Activated T-helper 1 cell treated with anti-CD3 and anti-CD28 coated beads, Interleukin-12 subunit alpha, Interleukin-12 subunit beta, Interleukin-2, Interleukin-4 antibody, amounts not matched to agents 30 ng/mL and 10 ng/mL and 1 ng/mL, durations not matched to agents 14 hours and 24 hours and 36 hours (primary cell): ENCODE data around the gene MAFG. TPM values are rescaled to one million over a fixed set of nuclear protein-coding genes. Genes with fewer than 3 reads are reported as not detected.
"Not testable (repeated sequence)": the region's sequence is repeated elsewhere in the genome, so short reads cannot be mapped to it uniquely, and the experiment has no call there.

ENCODE experiments used
- DNase-seq: peaks from one replicate; pipeline ENCODE4 v3.0.0; 2021; ENCODE audit warnings: low spot score
- H3K27ac Mint-ChIP-seq: one replicate; pipeline ENCODE4 v1.8.0; 2021; ENCODE audit warnings: mild to moderate bottlenecking, mixed read lengths
- H3K27me3 Mint-ChIP-seq: one replicate; pipeline ENCODE4 v1.8.0; 2022; ENCODE audit warnings: mild to moderate bottlenecking, moderate library complexity, mixed read lengths; ENCODE audit not compliant: insufficient read depth
- H3K36me3 Mint-ChIP-seq: one replicate; pipeline ENCODE4 v1.8.0; 2021; ENCODE audit warnings: low read depth, mixed read lengths
- H3K4me1 Mint-ChIP-seq: one replicate; pipeline ENCODE4 v1.8.0; 2021; ENCODE audit warnings: low read depth, mixed read lengths
- H3K4me3 Mint-ChIP-seq: one replicate; pipeline ENCODE4 v1.8.0; 2021; ENCODE audit warnings: mild to moderate bottlenecking, moderate library complexity, mixed read lengths
- H3K9me3 Mint-ChIP-seq: one replicate; pipeline ENCODE4 v1.8.0; 2021; ENCODE audit warnings: mixed read lengths
- intact Hi-C: fragments of 100-400 bp; cut with micrococcal nuclease; formaldehyde crosslinking; loops from one replicate; pipeline ENCODE4 v1.15.1; 2024
- total RNA-seq: library from RNA; stranded (reverse); gene quantifications from 2 replicates; pipeline ENCODE4 v1.2.3, GENCODE V29; 2022

Gene MAFG
- total RNA-seq, 1 donor from 2014 or later = 33.8 TPM

DNA sequence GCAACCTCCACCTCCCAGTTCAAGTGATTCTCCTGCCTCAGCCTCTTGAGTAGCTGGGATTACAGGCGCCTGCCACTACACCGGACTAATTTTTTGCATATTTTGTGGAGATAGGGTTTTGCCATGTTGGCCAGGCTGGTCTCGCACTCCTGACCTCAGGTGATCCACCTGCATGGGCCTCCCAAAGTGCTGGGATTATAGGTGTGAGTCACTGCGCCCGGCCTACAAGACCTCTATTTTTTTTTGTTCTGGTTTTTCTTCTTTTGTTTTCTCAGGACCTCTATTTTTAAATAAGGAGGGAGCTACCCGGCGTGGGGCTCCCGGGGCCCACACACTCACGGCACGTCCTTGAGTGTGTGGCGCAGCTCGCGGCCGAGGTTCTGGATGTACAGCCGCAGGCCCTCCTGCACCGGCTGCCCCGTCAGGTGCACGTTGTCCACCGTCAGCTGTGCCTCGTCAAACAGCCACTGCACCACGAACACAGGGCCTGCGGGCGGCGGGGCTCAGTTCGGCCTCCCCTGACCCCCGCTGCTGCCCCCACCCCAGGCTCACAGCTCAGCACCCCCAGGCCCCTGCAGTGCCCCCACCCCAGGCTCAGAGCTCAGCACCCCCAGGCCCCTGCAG lies 27.6 kb upstream of the MAFG start:
- H3K27ac Mint-ChIP-seq = no peak overlapping the region
- H3K4me3 Mint-ChIP-seq = no peak overlapping the region
- no peaks in the 10 kb centered on the region for H3K9me3 Mint-ChIP-seq
- peaks cover 25% of the 10 kb centered on the region for H3K27me3 Mint-ChIP-seq
- DNase-seq = no peak
- no peaks in the 10 kb centered on the region for H3K4me1 Mint-ChIP-seq
- no peaks in the 10 kb centered on the region for H3K36me3 Mint-ChIP-seq
- intact Hi-C loops = no loop called here

GRCh38 chr17:81954131-81955057 lies 26.9 kb upstream of the MAFG start:
- intact Hi-C loops = no loop called here
- Mint-ChIP-seq H3K27me3 (peaks cover 25% of the 10 kb centered on the region), H3K36me3 (no peaks in the 10 kb centered on the region), H3K4me1 (no peaks in the 10 kb centered on the region), H3K4me3 (no peak overlapping the region), H3K27ac (no peak overlapping the region), H3K9me3 (no peaks in the 10 kb centered on the region)
- no peak for DNase-seq

DNA sequence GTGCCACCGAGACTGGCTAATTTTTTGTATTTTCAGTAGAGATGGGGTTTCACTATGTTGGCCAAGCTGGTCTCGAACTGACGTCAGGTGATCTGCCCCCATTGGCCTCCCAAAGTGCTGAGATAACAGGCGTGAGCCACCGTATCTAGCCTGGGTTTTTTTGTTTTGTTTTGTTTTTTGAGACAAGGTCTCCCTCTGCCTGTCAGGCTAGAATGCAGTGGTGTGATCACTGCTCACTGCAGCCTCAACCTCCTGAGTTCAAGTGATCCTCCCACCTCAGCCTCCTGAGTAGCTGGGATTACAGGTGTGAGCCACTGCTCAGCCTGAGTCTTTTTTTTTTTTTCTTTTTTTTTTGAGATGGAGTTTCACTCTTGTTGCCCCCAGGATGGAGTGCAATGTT lies 25.9 kb upstream of the MAFG start:
- DNase-seq, intact Hi-C loops, H3K36me3 Mint-ChIP-seq, H3K27ac Mint-ChIP-seq, H3K4me1 Mint-ChIP-seq, H3K4me3 Mint-ChIP-seq, H3K9me3 Mint-ChIP-seq: not testable (repeated sequence)
- H3K27me3 Mint-ChIP-seq = peaks cover 18% of the 10 kb centered on the region

- H3K9me3 Mint-ChIP-seq = no peaks in the 10 kb centered on the region
- DNase-seq = no peak
- peaks cover 13% of the 10 kb centered on the region for H3K27me3 Mint-ChIP-seq
- H3K4me1 Mint-ChIP-seq = no peaks in the 10 kb centered on the region
- H3K36me3 Mint-ChIP-seq = no peaks in the 10 kb centered on the region
- no peak overlapping the region for H3K4me3 Mint-ChIP-seq
- no peak overlapping the region for H3K27ac Mint-ChIP-seq
- intact Hi-C loops = no loop called here
Observed at GRCh38 chr17:81952792-81953228, 25.3 kb upstream of the MAFG start.

DNA sequence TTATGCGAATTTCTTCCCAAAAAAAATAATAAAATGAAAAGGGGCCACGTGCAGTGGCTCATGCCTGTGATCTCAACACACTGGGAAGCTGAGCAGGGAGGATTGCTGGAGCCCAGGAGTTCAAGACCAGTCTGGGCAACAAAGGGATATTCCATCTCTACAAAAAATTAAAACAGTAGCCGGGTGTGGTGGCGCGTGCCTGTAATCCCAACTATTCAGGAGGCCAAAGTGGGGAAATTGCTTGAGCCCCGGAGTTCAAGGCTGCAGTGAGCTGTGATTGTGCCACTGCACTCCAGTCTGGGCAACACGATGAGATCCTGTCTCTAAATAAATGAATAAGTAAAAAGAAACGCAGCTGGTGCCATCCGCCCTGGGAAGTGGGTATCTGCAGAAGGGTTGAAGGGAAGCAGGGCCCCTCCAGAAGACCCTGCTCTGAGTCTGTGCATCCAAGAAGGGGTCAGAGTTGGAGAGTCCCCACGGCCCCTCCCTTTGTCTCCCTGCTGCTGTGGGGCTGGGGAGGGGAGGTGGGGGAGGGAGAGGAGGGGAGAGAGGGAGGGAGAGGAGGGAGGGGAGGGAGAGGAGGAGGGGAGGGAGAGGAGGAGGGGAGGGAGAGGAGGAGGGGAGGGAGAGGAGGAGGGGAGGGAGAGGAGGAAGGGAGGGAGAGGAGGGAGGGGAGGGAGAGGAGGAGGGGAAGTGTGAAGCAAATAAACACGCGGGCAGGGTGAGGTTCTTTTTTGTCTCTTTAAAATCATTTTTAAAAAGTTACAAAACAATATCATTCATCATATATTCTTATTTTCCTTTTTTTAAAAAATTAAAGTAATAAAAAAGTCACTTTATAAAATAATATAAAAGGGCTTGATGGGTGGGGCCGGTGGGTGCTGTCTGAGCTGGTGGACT lies 24.5 kb upstream of the MAFG start:
- Mint-ChIP-seq H3K27ac (no peak overlapping the region), H3K9me3 (no peaks in the 10 kb centered on the region), H3K27me3 (peaks cover 7% of the 10 kb centered on the region), H3K4me3 (no peak overlapping the region), H3K36me3 (no peaks in the 10 kb centered on the region), H3K4me1 (no peaks in the 10 kb centered on the region)
- no peak for DNase-seq
- intact Hi-C loops = no loop called here

DNA sequence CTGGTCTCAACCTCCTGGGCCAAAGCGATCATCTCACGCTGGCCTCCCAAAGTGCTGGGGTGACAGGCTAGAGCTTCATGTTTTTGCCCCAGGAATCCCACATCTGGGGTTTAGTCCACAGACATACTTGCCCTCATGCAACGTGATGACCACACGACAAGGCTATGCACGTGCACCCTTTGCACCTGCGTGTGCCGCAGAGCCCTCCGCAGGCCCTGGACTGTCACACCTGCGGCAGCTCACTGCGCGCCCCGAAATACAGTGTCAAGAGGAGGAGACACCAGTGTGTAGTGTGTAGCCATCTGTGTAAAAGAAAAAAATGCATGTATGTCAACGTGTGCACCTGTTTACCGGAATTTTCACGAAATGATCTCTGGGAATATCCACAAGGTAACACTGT lies 23.0 kb upstream of the MAFG start:
- no peaks in the 10 kb centered on the region for H3K4me1 Mint-ChIP-seq
- no peaks in the 10 kb centered on the region for H3K9me3 Mint-ChIP-seq
- H3K4me3 Mint-ChIP-seq = no peak overlapping the region
- peaks cover 10% of the 10 kb centered on the region for H3K27me3 Mint-ChIP-seq
- no peak overlapping the region for H3K27ac Mint-ChIP-seq
- intact Hi-C loops = no loop called here
- no peaks in the 10 kb centered on the region for H3K36me3 Mint-ChIP-seq
- DNase-seq = no peak

GRCh38 chr17:81948635-81949378 lies 21.3 kb upstream of the MAFG start:
- DNase-seq = no peak
- Mint-ChIP-seq H3K36me3 (no peaks in the 10 kb centered on the region), H3K27ac (no peak overlapping the region), H3K4me3 (no peak overlapping the region), H3K27me3 (peaks cover 12% of the 10 kb centered on the region), H3K9me3 (no peaks in the 10 kb centered on the region), H3K4me1 (no peaks in the 10 kb centered on the region)
- intact Hi-C loops = no loop called here

DNA sequence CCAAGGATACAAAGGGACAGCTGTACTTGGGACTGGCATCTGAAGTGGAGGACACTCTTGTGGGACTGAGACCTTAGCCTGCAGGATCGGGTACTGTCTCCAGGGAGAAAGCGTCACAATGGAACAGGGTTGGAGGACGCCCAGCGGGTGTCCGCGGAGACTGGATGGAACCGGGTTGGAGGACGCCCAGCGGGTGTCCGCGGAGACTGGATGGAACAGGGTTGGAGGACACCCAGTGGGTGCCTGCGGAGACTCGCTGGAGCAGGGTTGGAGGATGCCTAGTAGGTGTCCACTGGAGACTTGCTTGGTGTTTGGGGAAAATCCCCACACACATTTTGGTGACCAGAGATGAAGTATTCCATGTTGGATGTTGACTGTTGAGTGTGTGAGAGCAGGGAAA lies 19.7 kb upstream of the MAFG start, which contains the start of gene MYADML2:
Gene MYADML2, minus strand, starts transcription at position 45 of the 400 bp plus-strand sequence. CDS start 5,492 bp downstream, outside the sequence.
- H3K4me1 Mint-ChIP-seq = no peaks in the 10 kb centered on the region
- no peaks in the 10 kb centered on the region for H3K36me3 Mint-ChIP-seq
- no peak within 1 kb of the TSS for H3K4me3 Mint-ChIP-seq
- intact Hi-C loops = no loop called here
- peaks cover 12% of the 10 kb centered on the region for H3K27me3 Mint-ChIP-seq
- no peak within 1 kb of the TSS for H3K27ac Mint-ChIP-seq
- H3K9me3 Mint-ChIP-seq = no peaks in the 10 kb centered on the region
- DNase-seq = no peak

GRCh38 chr17:81944858-81945257 lies 17.3 kb upstream of the MAFG start:
- intact Hi-C loops = no loop called here
- H3K36me3 Mint-ChIP-seq = no peaks in the 10 kb centered on the region
- no peaks in the 10 kb centered on the region for H3K4me1 Mint-ChIP-seq
- no peaks in the 10 kb centered on the region for H3K9me3 Mint-ChIP-seq
- no peak for DNase-seq
- H3K27ac Mint-ChIP-seq = no peak overlapping the region
- no peak overlapping the region for H3K4me3 Mint-ChIP-seq
- H3K27me3 Mint-ChIP-seq = peaks cover 8% of the 10 kb centered on the region

GRCh38 chr17:81942167-81942553 lies 14.6 kb upstream of the MAFG start:
- Mint-ChIP-seq H3K36me3 (no peaks in the 10 kb centered on the region), H3K4me3 (no peak overlapping the region), H3K4me1 (peaks cover 5% of the 10 kb centered on the region), H3K9me3 (no peaks in the 10 kb centered on the region), H3K27ac (no peak overlapping the region), H3K27me3 (peaks cover 8% of the 10 kb centered on the region)
- intact Hi-C loops = no loop called here
- no peak for DNase-seq

DNA sequence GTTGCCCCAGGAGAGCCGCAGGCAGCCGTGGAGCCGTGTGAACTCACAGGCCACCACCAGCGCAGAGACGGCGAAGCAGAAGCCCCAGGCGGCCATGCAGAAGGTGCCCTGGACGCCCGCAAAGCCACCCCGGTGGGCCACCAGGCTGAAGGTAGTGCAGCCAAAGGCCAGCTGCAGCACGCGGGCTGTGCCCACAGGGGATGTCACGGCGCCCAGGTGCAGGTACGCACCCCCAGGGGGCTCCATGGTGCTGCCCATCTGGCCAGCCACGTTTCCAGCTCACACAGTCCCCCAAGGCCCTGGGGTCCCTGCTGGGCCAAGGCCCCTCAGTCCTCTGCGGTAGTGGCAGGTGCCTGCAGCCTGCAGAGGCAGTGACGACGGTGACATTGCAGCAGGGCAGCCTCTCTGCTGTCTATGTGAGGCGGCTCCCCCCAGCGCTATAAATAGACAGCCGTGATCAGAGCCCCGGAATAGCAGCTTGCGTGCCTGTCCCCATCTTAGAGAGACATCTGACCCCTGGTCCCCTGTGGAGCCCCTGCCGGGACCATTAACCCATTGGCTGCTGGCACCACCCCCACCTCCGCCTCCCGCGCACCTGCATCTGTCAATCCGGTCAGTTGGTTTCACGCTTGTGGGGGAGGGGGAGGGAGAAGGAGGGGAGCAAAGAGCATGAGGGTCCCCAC lies 14.1 kb upstream of the MAFG start:
- Mint-ChIP-seq H3K4me1 (peaks cover 5% of the 10 kb centered on the region), H3K36me3 (no peaks in the 10 kb centered on the region)
- intact Hi-C loops = no loop called here

More for the DNA sequence above, 14.1 kb upstream of the MAFG start:
- H3K27me3 Mint-ChIP-seq = peaks cover 8% of the 10 kb centered on the region
- no peak overlapping the region for H3K4me3 Mint-ChIP-seq
- H3K9me3 Mint-ChIP-seq = no peaks in the 10 kb centered on the region
- DNase-seq = no peak
- no peak overlapping the region for H3K27ac Mint-ChIP-seq
